Keratinocyte (primary cell): ENCODE results near the gene YPEL1. TPM values are rescaled to one million over a fixed set of nuclear protein-coding genes. Genes with fewer than 3 reads are reported as not detected.

ENCODE experiments used
- DNase-seq: peaks from one replicate; pipeline ENCODE4 v3.0.0-alpha.2; 2011; ENCODE audit warnings: low read depth, missing footprints, low spot score
- FAIRE-seq: peaks from 2 replicates; lab custom pipeline; 2011; peaks lifted over from hg19 to GRCh38; lab: Jason Lieb, UNC
- H2AFZ ChIP-seq: 2 replicates; pipeline ENCODE4 v1.6.0; 2012; ENCODE audit warnings: low read length, control low read depth, inconsistent platforms; ENCODE audit not compliant: control insufficient read depth
- H3K27ac ChIP-seq: 2 replicates; pipeline ENCODE4 v1.5.1; 2011; ENCODE audit warnings: low read length; ENCODE audit not compliant: control insufficient read depth, insufficient read depth
- H3K27me3 ChIP-seq: 3 replicates; pipeline ENCODE4 v1.6.0; 2011; ENCODE audit warnings: low read length; ENCODE audit not compliant: control insufficient read depth, insufficient read depth; ENCODE audit errors: extremely low read depth
- H3K36me3 ChIP-seq, 2 experiments: 2 replicates in 1 of 2; 3 replicates in 1 of 2; pipeline ENCODE4 v1.5.1; 2011; ENCODE audit warnings: low read length in 2 of 2, mild to moderate bottlenecking in 1 of 2; ENCODE audit not compliant: control insufficient read depth in 2 of 2, insufficient read depth in 2 of 2; ENCODE audit errors: extremely low read depth in 1 of 2
- H3K4me1 ChIP-seq: 3 replicates; pipeline ENCODE4 v1.5.1; 2011; ENCODE audit warnings: low read length; ENCODE audit not compliant: control insufficient read depth, insufficient read depth; ENCODE audit errors: extremely low read depth
- H3K4me2 ChIP-seq: 3 replicates; pipeline ENCODE4 v1.6.0; 2011; ENCODE audit warnings: low read depth, low read length; ENCODE audit not compliant: control insufficient read depth, insufficient read depth; ENCODE audit errors: extremely low read depth
- H3K4me3 ChIP-seq, 3 experiments: fragments of 200-600 bp in 1 of 3; sonication (generic) in 1 of 3; 2 replicates in 2 of 3; 3 replicates in 1 of 3; pipeline ENCODE4 v1.5.1; 2011 to 2016; ENCODE audit warnings: low read length in 3 of 3, mild to moderate bottlenecking in 3 of 3, control low read depth in 2 of 3, inconsistent platforms in 1 of 3, low read depth in 1 of 3, mixed read lengths in 1 of 3, mixed run types in 1 of 3, moderate library complexity in 1 of 3; ENCODE audit not compliant: control insufficient read depth in 2 of 3, insufficient read depth in 2 of 3; ENCODE audit errors: extremely low read depth in 1 of 3
- H3K79me2 ChIP-seq: 2 replicates; pipeline ENCODE4 v1.6.0; 2012; ENCODE audit warnings: low read length; ENCODE audit not compliant: control insufficient read depth, insufficient read depth
- H3K9ac ChIP-seq: 3 replicates; pipeline ENCODE4 v1.6.0; 2011; ENCODE audit warnings: low read length; ENCODE audit not compliant: control insufficient read depth, insufficient read depth; ENCODE audit errors: extremely low read depth
- H3K9me1 ChIP-seq: 3 replicates; pipeline ENCODE4 v1.6.0; 2011; ENCODE audit warnings: low read length; ENCODE audit not compliant: control insufficient read depth, insufficient read depth; ENCODE audit errors: extremely low read depth
- H3K9me3 ChIP-seq: 2 replicates; pipeline ENCODE4 v1.5.1; 2012; ENCODE audit warnings: low read depth, low read length; ENCODE audit not compliant: control insufficient read depth
- H4K20me1 ChIP-seq: 3 replicates; pipeline ENCODE4 v1.6.0; 2011; ENCODE audit warnings: low read length; ENCODE audit not compliant: control insufficient read depth, insufficient read depth; ENCODE audit errors: extremely low read depth
- EZH2 ChIP-seq: IDR thresholded peaks from one replicate; pipeline ENCODE4 v1.6.1; 2012; ENCODE audit warnings: inconsistent platforms, mild to moderate bottlenecking, low read length, moderate library complexity
- dilution Hi-C: fragments of 300-500 bp; cut with MboI; formaldehyde crosslinking; loops from one replicate; pipeline ENCODE4 v1.7.0; 2020; ENCODE audit warnings: low sequenced_read_pairs; ENCODE audit not compliant: extremely low pct_ligation_motif_present
- polyA plus RNA-seq, 5 experiments: library from polyadenylated mRNA; depleted of rRNA in 3 of 5; stranded (reverse) in 3 of 5; stranded (forward) in 1 of 5; unstranded in 1 of 5; fragments of >200 nt; gene quantifications; 1 replicate in 1 of 5; 2 replicates in 3 of 5; 3 replicates in 1 of 5; pipeline versions ENCODE4 v1.2.1 to v1.2.3, GENCODE V29; 2011 to 2012; ENCODE audit warnings: missing spikeins in 2 of 5, low read depth in 1 of 5, low replicate concordance in 1 of 5
- TF ChIP-seq, protein P1 (sequence below), 3 experiments: IDR thresholded peaks in 1 of 3; conservative IDR thresholded peaks in 1 of 3; optimal IDR thresholded peaks in 1 of 3; 2 replicates in 2 of 3; 3 replicates in 1 of 3; pipeline versions ENCODE3 to v1.5.1; 2011; ENCODE audit warnings: low read length in 3 of 3, mild to moderate bottlenecking in 3 of 3, moderate library complexity in 2 of 3, control low read depth in 1 of 3, inconsistent platforms in 1 of 3; ENCODE audit not compliant: insufficient read depth in 2 of 3; ENCODE audit errors: extremely low read depth in 1 of 3

Gene YPEL1
- polyA plus RNA-seq, 1 donor (not counting 4 experiments of a cell fraction or from before 2014, with no cell fraction given) = 0.03 TPM

GRCh38 chr22:21687685-21688259, 47.8 kb downstream of the YPEL1 start:
- no peak overlapping the region for H3K9ac ChIP-seq
- no peaks in the 10 kb centered on the region for H3K9me3 ChIP-seq
- H2AFZ ChIP-seq = no peak overlapping the region
- DNase-seq (no peak), FAIRE-seq (no peak)
- H4K20me1 ChIP-seq = no peaks in the 10 kb centered on the region
- no peak overlapping the region for H3K4me3 ChIP-seq
- H3K36me3 ChIP-seq = peaks cover 15 to 16% of the 10 kb centered on the region in 2 experiments
- no peak overlapping the region for H3K4me2 ChIP-seq
- dilution Hi-C loops = no loop called here
- H3K9me1 ChIP-seq = no peaks in the 10 kb centered on the region
- no peaks in the 10 kb centered on the region for H3K27me3 ChIP-seq
- TF ChIP-seq, protein P1, sequence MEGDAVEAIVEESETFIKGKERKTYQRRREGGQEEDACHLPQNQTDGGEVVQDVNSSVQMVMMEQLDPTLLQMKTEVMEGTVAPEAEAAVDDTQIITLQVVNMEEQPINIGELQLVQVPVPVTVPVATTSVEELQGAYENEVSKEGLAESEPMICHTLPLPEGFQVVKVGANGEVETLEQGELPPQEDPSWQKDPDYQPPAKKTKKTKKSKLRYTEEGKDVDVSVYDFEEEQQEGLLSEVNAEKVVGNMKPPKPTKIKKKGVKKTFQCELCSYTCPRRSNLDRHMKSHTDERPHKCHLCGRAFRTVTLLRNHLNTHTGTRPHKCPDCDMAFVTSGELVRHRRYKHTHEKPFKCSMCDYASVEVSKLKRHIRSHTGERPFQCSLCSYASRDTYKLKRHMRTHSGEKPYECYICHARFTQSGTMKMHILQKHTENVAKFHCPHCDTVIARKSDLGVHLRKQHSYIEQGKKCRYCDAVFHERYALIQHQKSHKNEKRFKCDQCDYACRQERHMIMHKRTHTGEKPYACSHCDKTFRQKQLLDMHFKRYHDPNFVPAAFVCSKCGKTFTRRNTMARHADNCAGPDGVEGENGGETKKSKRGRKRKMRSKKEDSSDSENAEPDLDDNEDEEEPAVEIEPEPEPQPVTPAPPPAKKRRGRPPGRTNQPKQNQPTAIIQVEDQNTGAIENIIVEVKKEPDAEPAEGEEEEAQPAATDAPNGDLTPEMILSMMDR (optimal IDR thresholded peaks at IDR 0.05 in 1 of 3, IDR thresholded peaks at IDR 0.05 in 1 of 3, conservative IDR thresholded peaks at IDR 0.05 in 1 of 3; ENCODE audit: extremely low read depth in 1 of 3, insufficient read depth in 2 of 3, low read length in 3 of 3) = no peak
- TF ChIP-seq EZH2 = no peak
- H3K27ac ChIP-seq = no peak overlapping the region
- H3K79me2 ChIP-seq = no peaks in the 10 kb centered on the region
- no peaks in the 10 kb centered on the region for H3K4me1 ChIP-seq

DNA sequence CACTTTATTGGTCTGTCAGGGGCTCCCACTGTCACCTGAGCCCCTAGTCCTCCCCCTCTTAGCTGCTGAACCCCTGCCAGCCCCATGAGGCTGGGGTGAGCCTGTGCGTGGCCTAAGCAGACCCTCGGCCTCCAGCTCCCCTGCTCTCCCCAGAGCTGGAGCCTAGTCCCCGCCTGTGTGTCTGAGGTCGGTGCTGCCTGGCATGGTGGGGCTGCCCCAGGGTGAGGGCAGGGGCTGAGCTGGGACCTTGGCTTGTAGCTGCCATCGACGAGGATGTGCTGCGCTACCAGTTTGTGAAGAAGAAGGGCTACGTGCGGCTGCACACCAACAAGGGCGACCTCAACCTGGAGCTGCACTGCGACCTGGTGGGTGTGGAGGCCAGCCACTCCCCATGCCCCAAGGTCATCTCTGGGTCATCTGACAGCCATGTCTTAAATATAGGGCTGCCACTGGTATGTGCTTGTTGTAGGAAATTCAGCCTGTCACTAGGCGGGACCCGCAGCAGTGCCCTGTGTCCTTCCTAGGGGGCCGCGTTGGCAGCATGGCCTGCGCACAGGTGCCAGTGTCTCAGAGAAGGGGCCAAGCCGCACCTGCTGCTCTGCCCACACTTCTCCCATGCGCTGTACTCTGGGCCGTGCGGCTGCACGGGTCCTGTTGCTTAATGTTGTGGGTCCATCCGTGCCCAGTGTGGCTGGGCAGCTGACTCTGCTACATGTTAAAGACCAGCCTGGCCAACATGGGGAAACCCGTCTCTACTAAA, 48.8 kb downstream of the YPEL1 start:
- H3K4me1 ChIP-seq = no peaks in the 10 kb centered on the region
- H3K9me3 ChIP-seq = no peaks in the 10 kb centered on the region
- TF ChIP-seq, protein P1 (optimal IDR thresholded peaks at IDR 0.05 in 1 of 3, IDR thresholded peaks at IDR 0.05 in 1 of 3, conservative IDR thresholded peaks at IDR 0.05 in 1 of 3; ENCODE audit: extremely low read depth in 1 of 3, insufficient read depth in 2 of 3, low read length in 3 of 3) = no peak
- no peak for TF ChIP-seq EZH2
- peaks cover 19 to 23% of the 10 kb centered on the region in 2 experiments for H3K36me3 ChIP-seq
- no peaks in the 10 kb centered on the region for H4K20me1 ChIP-seq
- no peak for FAIRE-seq
- H2AFZ ChIP-seq = no peak overlapping the region
- no peak for DNase-seq
- dilution Hi-C loops = no loop called here
- no peak overlapping the region for H3K9ac ChIP-seq
- no peak overlapping the region for H3K4me2 ChIP-seq
- H3K79me2 ChIP-seq = no peaks in the 10 kb centered on the region
- H3K4me3 ChIP-seq = no peak overlapping the region
- no peak overlapping the region for H3K27ac ChIP-seq
- H3K27me3 ChIP-seq = no peaks in the 10 kb centered on the region
- no peaks in the 10 kb centered on the region for H3K9me1 ChIP-seq
